ENCODE measurements around the gene SLC44A1.

Gene SLC44A1

GRCh38 chr9:105363837-105364236 is 119.4 kb downstream of the SLC44A1 start:
- H3K27ac ChIP-seq = no peak overlapping the region
- no peak for DNase-seq (ENCODE audit: low spot score)
- no peak overlapping the region for H3K4me3 ChIP-seq
- no peak for TF ChIP-seq CTCF (IDR thresholded peaks at IDR 0.05)

- DNase-seq (ENCODE audit: low spot score) = no peak
These were observed 125.5 kb downstream of the SLC44A1 start for GRCh38 chr9:105369911-105370310.

GRCh38 chr9:105373723-105374122 is 129.3 kb downstream of the SLC44A1 start:
- DNase-seq (ENCODE audit: low spot score) = no peak
- Histone ChIP-seq H3K4me3 (no peak overlapping the region), H3K27ac (no peak overlapping the region)
- TF ChIP-seq CTCF (IDR thresholded peaks at IDR 0.05) = no peak

More at GRCh38 chr9:105369911-105370310, 125.5 kb downstream of the SLC44A1 start:
- H3K27ac ChIP-seq = no peak overlapping the region
- TF ChIP-seq CTCF (IDR thresholded peaks at IDR 0.05) = no peak
- no peak overlapping the region for H3K4me3 ChIP-seq

GRCh38 chr9:105375323-105375722 is 130.9 kb downstream of the SLC44A1 start:
- no peak for DNase-seq (ENCODE audit: low spot score)

GRCh38 chr9:105376893-105377292 is 132.4 kb downstream of the SLC44A1 start:
- no peak for TF ChIP-seq CTCF (IDR thresholded peaks at IDR 0.05)
- H3K27ac ChIP-seq = no peak overlapping the region
- no peak overlapping the region for H3K4me3 ChIP-seq
- no peak for DNase-seq (ENCODE audit: low spot score)

More at GRCh38 chr9:105375323-105375722, 130.9 kb downstream of the SLC44A1 start:
- H3K4me3 ChIP-seq = no peak overlapping the region
- no peak for TF ChIP-seq CTCF (IDR thresholded peaks at IDR 0.05)
- H3K27ac ChIP-seq = no peak overlapping the region

- Histone ChIP-seq H3K4me3 (no peak overlapping the region), H3K27ac (no peak overlapping the region)
- no peak for TF ChIP-seq CTCF (IDR thresholded peaks at IDR 0.05)
- DNase-seq (ENCODE audit: low spot score) = no peak
These were observed 141.0 kb downstream of the SLC44A1 start for GRCh38 chr9:105385381-105385985.

- no peak for TF ChIP-seq CTCF (IDR thresholded peaks at IDR 0.05)
- Histone ChIP-seq H3K4me3 (no peak overlapping the region), H3K27ac (no peak overlapping the region)
- DNase-seq (ENCODE audit: low spot score) = no peak
These were observed 145.3 kb downstream of the SLC44A1 start for GRCh38 chr9:105389796-105390195.
